Measurements from ENCODE around the gene SMIM33.
"Not testable (repeated sequence)": the region's sequence is repeated elsewhere in the genome, so short reads cannot be mapped to it uniquely, and the experiment has no call there.

GRCh38 chr5:139482890-139483208, 12.0 kb downstream of the SMIM33 start:
- not testable (repeated sequence) for TF ChIP-seq KMT2B (CRISPR knock-in tag; IDR thresholded peaks at IDR 0.05); ZNF432 (CRISPR knock-in tag; IDR thresholded peaks at IDR 0.05; ENCODE audit: borderline replicate concordance); POLR2AphosphoS5 (IDR thresholded peaks at IDR 0.05; ENCODE audit: low read depth, low read length); CTCF (CRISPR knock-in tag; IDR thresholded peaks at IDR 0.05); BCL6 (CRISPR knock-in tag; IDR thresholded peaks at IDR 0.05); RAD21 (CRISPR knock-in tag; IDR thresholded peaks at IDR 0.05); SRY (CRISPR knock-in tag; IDR thresholded peaks at IDR 0.05); ZNF160 (CRISPR knock-in tag; IDR thresholded peaks at IDR 0.05); SP2 (CRISPR knock-in tag; IDR thresholded peaks at IDR 0.05); MAFK (conservative IDR thresholded peaks at IDR 0.05 in 1 of 2, IDR thresholded peaks at IDR 0.05 in 1 of 2; ENCODE audit: low read length in 2 of 2)

Data from HepG2 (cell line).